Vagina (tissue), 2 donors: ENCODE measurements around the gene PPL.

Experiments used
- POLR2A ChIP-seq, 2 donors: fragments of 450-650 bp; IDR thresholded peaks; one replicate each; pipeline ENCODE4 v1.6.1; 2017; ENCODE audit warnings: antibody characterized with exemption in 2 of 2, mild to moderate bottlenecking in 2 of 2, moderate library complexity in 2 of 2
- POLR2AphosphoS5 ChIP-seq, 2 donors: sonication (generic); formaldehyde crosslinking; IDR thresholded peaks; one replicate each; pipeline ENCODE4 v1.9.0; 2017; ENCODE audit warnings: antibody characterized with exemption in 2 of 2, mild to moderate bottlenecking in 2 of 2, low read depth in 1 of 2; ENCODE audit not compliant: insufficient read depth in 1 of 2
- TF ChIP-seq, protein P1 (sequence below), 3 experiments: fragments of 450-650 bp in 2 of 3; fragments of 200-600 bp in 1 of 3; sonication (generic) in 1 of 3; IDR thresholded peaks; one replicate each; pipeline ENCODE4 v1.5.1; 2017 to 2019; ENCODE audit warnings: antibody characterized with exemption in 3 of 3, mild to moderate bottlenecking in 2 of 3, moderate library complexity in 2 of 3

DNA sequence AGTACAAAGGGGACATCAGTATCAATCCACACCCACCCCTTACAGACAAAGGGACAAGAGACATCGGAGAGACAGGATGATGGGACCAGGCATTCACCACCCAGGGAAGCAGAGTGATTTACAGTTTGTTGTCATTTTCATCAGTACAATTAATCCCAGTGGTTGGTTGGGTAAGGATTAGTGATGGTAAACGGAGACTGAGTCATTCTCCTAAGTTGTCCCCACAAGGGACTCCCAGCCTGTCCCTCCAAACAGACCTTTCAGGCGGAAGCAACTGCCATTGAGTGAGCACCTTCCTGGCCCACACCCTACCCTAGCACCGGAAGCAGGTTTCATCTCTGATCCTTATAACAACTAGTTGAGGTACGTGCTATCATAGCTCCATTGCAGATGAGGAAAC lies 11.2 kb downstream of the PPL start:
- TF ChIP-seq POLR2A (IDR thresholded peaks at IDR 0.05) (no peak), POLR2AphosphoS5 (IDR thresholded peaks at IDR 0.05; ENCODE audit: insufficient read depth in 1 of 2, low read depth in 1 of 2) (peak in 1 of 2 donors; percentile 71)
- TF ChIP-seq, protein P1, sequence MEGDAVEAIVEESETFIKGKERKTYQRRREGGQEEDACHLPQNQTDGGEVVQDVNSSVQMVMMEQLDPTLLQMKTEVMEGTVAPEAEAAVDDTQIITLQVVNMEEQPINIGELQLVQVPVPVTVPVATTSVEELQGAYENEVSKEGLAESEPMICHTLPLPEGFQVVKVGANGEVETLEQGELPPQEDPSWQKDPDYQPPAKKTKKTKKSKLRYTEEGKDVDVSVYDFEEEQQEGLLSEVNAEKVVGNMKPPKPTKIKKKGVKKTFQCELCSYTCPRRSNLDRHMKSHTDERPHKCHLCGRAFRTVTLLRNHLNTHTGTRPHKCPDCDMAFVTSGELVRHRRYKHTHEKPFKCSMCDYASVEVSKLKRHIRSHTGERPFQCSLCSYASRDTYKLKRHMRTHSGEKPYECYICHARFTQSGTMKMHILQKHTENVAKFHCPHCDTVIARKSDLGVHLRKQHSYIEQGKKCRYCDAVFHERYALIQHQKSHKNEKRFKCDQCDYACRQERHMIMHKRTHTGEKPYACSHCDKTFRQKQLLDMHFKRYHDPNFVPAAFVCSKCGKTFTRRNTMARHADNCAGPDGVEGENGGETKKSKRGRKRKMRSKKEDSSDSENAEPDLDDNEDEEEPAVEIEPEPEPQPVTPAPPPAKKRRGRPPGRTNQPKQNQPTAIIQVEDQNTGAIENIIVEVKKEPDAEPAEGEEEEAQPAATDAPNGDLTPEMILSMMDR (IDR thresholded peaks at IDR 0.05), result no peak
